NOMO-1 treated with dmso at 0.1 percent for 144 hours (cell line): ENCODE measurements around the gene APOBEC3B.
"Not testable (repeated sequence)": the region's sequence is repeated elsewhere in the genome, so short reads cannot be mapped to it uniquely, and the experiment has no call there.

Experiments
- DNase-seq: peaks from one replicate; lab custom pipeline; 2025; ENCODE audit not compliant: unreplicated experiment; lab: John Stamatoyannopoulos, UW

The APOBEC3B gene

GRCh38 chr22:38950527-38951295, 31.4 kb upstream of the APOBEC3B start:
- no peak for DNase-seq

GRCh38 chr22:38951734-38952133, 30.4 kb upstream of the APOBEC3B start:
- peak; percentile 45 for DNase-seq

GRCh38 chr22:38952281-38952993, 29.7 kb upstream of the APOBEC3B start:
- peak; percentile 10 for DNase-seq

GRCh38 chr22:38953091-38953490, 29.1 kb upstream of the APOBEC3B start:
- no peak for DNase-seq

- DNase-seq, result peak; percentile 77
Observed at GRCh38 chr22:38953577-38954413, 28.4 kb upstream of the APOBEC3B start.

GRCh38 chr22:38954414-38955043, 27.6 kb upstream of the APOBEC3B start:
- DNase-seq, result no peak

- DNase-seq, result no peak
Observed at GRCh38 chr22:38955250-38955905, 26.8 kb upstream of the APOBEC3B start.

- DNase-seq, result no peak
Observed at GRCh38 chr22:38955926-38956325, 26.2 kb upstream of the APOBEC3B start.

- no peak for DNase-seq
Observed at GRCh38 chr22:38956551-38956950, 25.6 kb upstream of the APOBEC3B start.

GRCh38 chr22:38957046-38957770, 24.9 kb upstream of the APOBEC3B start, which contains the start of gene APOBEC3A:
Gene APOBEC3A (plus strand): TSS chr22:38957609. CDS start chr22:38957692, 83 bp downstream.
- DNase-seq, result no peak

GRCh38 chr22:38957808-38958650, 24.1 kb upstream of the APOBEC3B start:
- DNase-seq, result no peak

GRCh38 chr22:38958651-38958943, 23.6 kb upstream of the APOBEC3B start:
- not testable (repeated sequence) for DNase-seq

- no peak for DNase-seq
Observed at GRCh38 chr22:38959590-38959989, 22.6 kb upstream of the APOBEC3B start.

- not testable (repeated sequence) for DNase-seq
Observed at GRCh38 chr22:38960673-38961072, 21.5 kb upstream of the APOBEC3B start.

GRCh38 chr22:38963291-38963738, 18.8 kb upstream of the APOBEC3B start:
- not testable (repeated sequence) for DNase-seq

- no peak for DNase-seq
Observed at GRCh38 chr22:38963872-38964271, 18.3 kb upstream of the APOBEC3B start.

GRCh38 chr22:38964306-38964705, 17.8 kb upstream of the APOBEC3B start:
- DNase-seq, result no peak

GRCh38 chr22:38964989-38965388, 17.2 kb upstream of the APOBEC3B start:
- no peak for DNase-seq
